Gastrocnemius medialis (tissue), 4 donors: ENCODE measurements around the gene FAM98A.

Experiments
- POLR2A ChIP-seq, 2 donors: fragments of 450-650 bp; IDR thresholded peaks; one replicate each; pipeline ENCODE4 v1.6.1; 2017; ENCODE audit warnings: antibody characterized with exemption in 2 of 2, mild to moderate bottlenecking in 2 of 2, moderate library complexity in 2 of 2
- TF ChIP-seq, protein P1 (sequence below), 5 experiments: fragments of 450-650 bp in 3 of 5; fragments of 200-600 bp in 2 of 5; sonication (generic) in 2 of 5; IDR thresholded peaks in 4 of 5; conservative IDR thresholded peaks in 1 of 5; 1 replicate in 4 of 5; 2 replicates in 1 of 5; pipeline ENCODE4 v1.5.1; 2016 to 2019; ENCODE audit warnings: antibody characterized with exemption in 5 of 5, mild to moderate bottlenecking in 3 of 5, moderate library complexity in 3 of 5

DNA sequence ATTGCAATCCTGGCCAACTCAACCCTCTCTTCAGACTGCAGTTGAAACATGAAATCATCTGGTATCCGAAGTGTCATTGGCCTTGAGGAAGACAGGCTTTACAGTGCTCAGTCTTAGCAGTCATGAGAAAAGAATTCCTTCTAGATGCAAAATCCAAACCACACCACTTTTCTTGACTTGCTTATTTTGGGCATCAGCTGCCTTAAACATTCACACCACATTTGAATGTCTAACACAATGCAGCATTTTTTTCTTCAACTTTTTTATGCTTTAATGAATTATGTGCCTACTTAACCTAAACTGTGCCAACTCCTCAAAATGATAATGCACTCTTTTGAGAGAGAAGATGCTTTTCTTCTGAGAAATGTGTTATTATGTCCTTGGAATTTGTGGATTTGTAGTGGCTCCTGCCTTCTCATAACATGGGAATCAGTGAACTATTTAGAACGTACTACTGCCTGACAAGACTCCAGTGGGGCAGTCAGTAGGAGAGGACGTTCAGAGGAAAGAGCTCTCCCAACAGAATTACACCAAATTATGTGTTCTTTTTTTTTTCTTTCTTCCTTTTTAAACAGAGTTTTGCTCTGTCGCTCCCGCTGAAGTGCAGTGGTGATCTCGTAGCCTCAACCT lies 3.2 kb upstream of the FAM98A start:
- TF ChIP-seq, protein P1, sequence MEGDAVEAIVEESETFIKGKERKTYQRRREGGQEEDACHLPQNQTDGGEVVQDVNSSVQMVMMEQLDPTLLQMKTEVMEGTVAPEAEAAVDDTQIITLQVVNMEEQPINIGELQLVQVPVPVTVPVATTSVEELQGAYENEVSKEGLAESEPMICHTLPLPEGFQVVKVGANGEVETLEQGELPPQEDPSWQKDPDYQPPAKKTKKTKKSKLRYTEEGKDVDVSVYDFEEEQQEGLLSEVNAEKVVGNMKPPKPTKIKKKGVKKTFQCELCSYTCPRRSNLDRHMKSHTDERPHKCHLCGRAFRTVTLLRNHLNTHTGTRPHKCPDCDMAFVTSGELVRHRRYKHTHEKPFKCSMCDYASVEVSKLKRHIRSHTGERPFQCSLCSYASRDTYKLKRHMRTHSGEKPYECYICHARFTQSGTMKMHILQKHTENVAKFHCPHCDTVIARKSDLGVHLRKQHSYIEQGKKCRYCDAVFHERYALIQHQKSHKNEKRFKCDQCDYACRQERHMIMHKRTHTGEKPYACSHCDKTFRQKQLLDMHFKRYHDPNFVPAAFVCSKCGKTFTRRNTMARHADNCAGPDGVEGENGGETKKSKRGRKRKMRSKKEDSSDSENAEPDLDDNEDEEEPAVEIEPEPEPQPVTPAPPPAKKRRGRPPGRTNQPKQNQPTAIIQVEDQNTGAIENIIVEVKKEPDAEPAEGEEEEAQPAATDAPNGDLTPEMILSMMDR (IDR thresholded peaks at IDR 0.05 in 4 of 5, conservative IDR thresholded peaks at IDR 0.05 in 1 of 5), result no peak
- TF ChIP-seq POLR2A (IDR thresholded peaks at IDR 0.05), result no peak
